KMS-11 (cell line): ENCODE measurements around the gene FGD6.

Experiments used
- H2AFZ ChIP-seq: fragments of 200-600 bp; sonication (generic); 2 replicates; pipeline ENCODE4 v1.6.1; 2016; ENCODE audit warnings: antibody characterized with exemption, mixed run types, low read depth
- H3K27ac ChIP-seq: fragments of 200-600 bp; sonication (generic); 2 replicates; pipeline ENCODE4 v1.6.1; 2016; ENCODE audit warnings: mild to moderate bottlenecking, mixed run types
- H3K27me3 ChIP-seq: fragments of 200-600 bp; sonication (generic); 2 replicates; pipeline ENCODE4 v1.6.1; 2017; ENCODE audit warnings: mild to moderate bottlenecking, low read depth, mixed run types, moderate library complexity; ENCODE audit not compliant: insufficient read depth
- H3K36me3 ChIP-seq: fragments of 200-600 bp; sonication (generic); 2 replicates; pipeline ENCODE4 v1.6.1; 2017; ENCODE audit warnings: mild to moderate bottlenecking, mixed run types; ENCODE audit not compliant: insufficient read depth
- H3K4me1 ChIP-seq: fragments of 200-600 bp; sonication (generic); 2 replicates; pipeline ENCODE4 v1.6.1; 2016; ENCODE audit warnings: mild to moderate bottlenecking, low read depth, mixed run types; ENCODE audit not compliant: poor library complexity, severe bottlenecking
- H3K4me2 ChIP-seq: fragments of 200-600 bp; sonication (generic); 2 replicates; pipeline ENCODE4 v1.7.0; 2016; ENCODE audit warnings: mild to moderate bottlenecking, mixed run types
- H3K4me3 ChIP-seq: fragments of 200-600 bp; sonication (generic); IDR thresholded peaks from 2 replicates; pipeline ENCODE4 v1.6.1; 2017; ENCODE audit warnings: low read depth, low read length, mixed read lengths; ENCODE audit not compliant: insufficient read depth
- H3K79me2 ChIP-seq: fragments of 200-600 bp; sonication (generic); 2 replicates; pipeline ENCODE4 v1.6.1; 2016; ENCODE audit warnings: low read depth, mixed run types; ENCODE audit not compliant: insufficient read depth
- H3K9ac ChIP-seq: fragments of 200-600 bp; sonication (generic); 2 replicates; pipeline ENCODE4 v1.6.1; 2016; ENCODE audit warnings: mild to moderate bottlenecking, mixed run types
- H4K20me1 ChIP-seq: fragments of 200-600 bp; sonication (generic); 2 replicates; pipeline ENCODE4 v1.6.1; 2016; ENCODE audit warnings: mild to moderate bottlenecking, mixed run types; ENCODE audit not compliant: insufficient read depth
- CTCF ChIP-seq: fragments of 200-600 bp; sonication (generic); conservative IDR thresholded peaks from 2 replicates; pipeline ENCODE4 v1.6.1; 2017; ENCODE audit warnings: low read depth, mild to moderate bottlenecking, antibody characterized with exemption, low read length, moderate library complexity, mixed read lengths

FGD6 gene

GRCh38 chr12:95126076-95126475, 91.2 kb downstream of the FGD6 start:
- H3K27ac ChIP-seq = no peak overlapping the region

GRCh38 chr12:95124106-95124505, 93.2 kb downstream of the FGD6 start:
- no peak overlapping the region for H3K4me3 ChIP-seq
- H2AFZ ChIP-seq = no peak overlapping the region
- no peak overlapping the region for H3K27ac ChIP-seq
- H3K4me1 ChIP-seq = no peaks in the 10 kb centered on the region
- no peak overlapping the region for H3K9ac ChIP-seq
- no peaks in the 10 kb centered on the region for H3K36me3 ChIP-seq
- H4K20me1 ChIP-seq = no peaks in the 10 kb centered on the region
- no peak overlapping the region for H3K4me2 ChIP-seq
- H3K79me2 ChIP-seq = no peaks in the 10 kb centered on the region
- no peaks in the 10 kb centered on the region for H3K27me3 ChIP-seq
- TF ChIP-seq CTCF = no peak

More at GRCh38 chr12:95126076-95126475, 91.2 kb downstream of the FGD6 start:
- Histone ChIP-seq H3K9ac (no peak overlapping the region), H2AFZ (no peak overlapping the region), H3K4me3 (no peak overlapping the region), H3K36me3 (no peaks in the 10 kb centered on the region), H3K4me2 (no peak overlapping the region), H3K27me3 (no peaks in the 10 kb centered on the region), H4K20me1 (no peaks in the 10 kb centered on the region), H3K4me1 (no peaks in the 10 kb centered on the region), H3K79me2 (no peaks in the 10 kb centered on the region)
- no peak for TF ChIP-seq CTCF

DNA sequence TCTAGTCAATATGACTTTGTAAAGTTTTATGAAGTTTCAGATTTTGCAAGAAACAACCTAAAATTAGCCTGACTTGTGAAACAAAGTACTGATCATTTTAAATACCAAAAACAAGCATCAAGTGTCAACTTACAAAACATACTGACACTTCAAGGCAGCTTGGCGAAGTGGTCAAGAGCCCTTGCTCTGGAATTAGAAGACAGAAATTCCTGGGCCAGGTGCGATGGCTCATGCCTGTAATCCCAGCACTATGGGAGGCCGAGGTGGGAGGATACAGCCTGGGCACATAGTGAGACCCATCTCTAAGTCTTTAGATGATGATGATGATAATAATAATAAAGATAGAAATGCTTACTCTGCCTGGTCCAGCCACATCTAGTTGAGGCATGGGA, 98.5 kb downstream of the FGD6 start:
- Histone ChIP-seq H3K4me1 (peaks cover 11% of the 10 kb centered on the region), H3K79me2 (no peaks in the 10 kb centered on the region), H2AFZ (no peak overlapping the region), H3K9ac (no peak overlapping the region), H3K4me3 (no peak overlapping the region), H3K4me2 (no peak overlapping the region), H3K36me3 (no peaks in the 10 kb centered on the region), H4K20me1 (no peaks in the 10 kb centered on the region), H3K27ac (no peak overlapping the region), H3K27me3 (no peaks in the 10 kb centered on the region)
- no peak for TF ChIP-seq CTCF

DNA sequence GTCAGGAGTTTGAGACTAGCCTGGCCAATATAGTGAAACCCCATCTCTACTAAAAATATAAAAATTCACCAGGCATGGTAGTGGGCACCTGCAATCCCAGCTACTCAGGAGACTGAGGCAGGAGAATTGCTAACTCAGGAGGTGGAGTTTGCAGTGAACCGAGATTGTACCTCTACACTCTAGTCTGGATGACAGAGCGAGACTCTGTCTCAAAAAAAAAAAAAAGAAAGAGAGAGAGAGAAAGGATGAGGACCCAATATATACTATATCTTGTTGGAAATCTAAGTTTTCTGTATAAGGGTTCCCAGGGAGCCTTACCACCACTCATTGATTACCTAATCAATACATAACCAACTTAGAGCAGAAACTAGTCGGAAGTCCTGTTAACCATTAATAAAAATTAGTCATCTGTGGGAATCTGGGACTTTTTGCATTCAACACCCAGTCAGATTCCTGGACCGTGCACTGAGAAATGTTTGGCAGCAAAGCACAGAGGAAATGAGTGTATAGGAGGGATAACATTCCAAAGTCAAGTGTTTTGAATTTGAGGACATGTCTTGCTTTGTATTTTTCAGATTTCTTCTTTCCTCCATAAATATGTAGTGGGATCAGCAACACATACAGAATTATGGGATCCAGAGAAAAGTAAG, 99.0 kb downstream of the FGD6 start:
- Histone ChIP-seq H3K36me3 (no peaks in the 10 kb centered on the region), H3K27ac (no peak overlapping the region), H3K9ac (no peak overlapping the region)

More for the DNA sequence above, 99.0 kb downstream of the FGD6 start:
- Histone ChIP-seq H3K4me3 (no peak overlapping the region), H4K20me1 (no peaks in the 10 kb centered on the region), H3K79me2 (no peaks in the 10 kb centered on the region), H3K4me1 (peaks cover 11% of the 10 kb centered on the region), H3K27me3 (no peaks in the 10 kb centered on the region), H2AFZ (no peak overlapping the region), H3K4me2 (no peak overlapping the region)
- TF ChIP-seq CTCF = no peak
